Caco-2 (cell line): ENCODE measurements around the gene PTGR1. TPM values are rescaled to one million over a fixed set of nuclear protein-coding genes. Genes with fewer than 3 reads are reported as not detected.

Experiments used
- BruUV-seq: library from RNA; stranded (reverse); fragments of 400-500 nt; replicated peaks from 2 replicates; lab custom pipeline; 2021; lab: Mats Ljungman, UMichigan
- CTCF ChIA-PET: fragments of 300-600 bp; sonication (Branson Sonifier 250); formaldehyde crosslinking; loops from one replicate; lab custom pipeline; 2022; ENCODE audit warnings: antibody characterized with exemption; lab: Charles Lee
- POLR2A ChIA-PET: fragments of 300-600 bp; sonication (Branson Sonifier 250); formaldehyde crosslinking; loops from one replicate; lab custom pipeline; 2022; ENCODE audit warnings: antibody characterized with exemption; lab: Charles Lee
- DNase-seq, 2 experiments: peaks; one replicate each; pipeline versions ENCODE4 v3.0.0 to v3.0.0-alpha.2; 2020 to 2022
- H3K27me3 ChIP-seq: replicated peaks from 2 replicates; pipeline ENCODE4 v1.6.0; 2011; ENCODE audit warnings: low read length; ENCODE audit not compliant: control insufficient read depth, insufficient read depth
- H3K36me3 ChIP-seq: 2 replicates; pipeline ENCODE4 v1.5.1; 2011; ENCODE audit warnings: low read length; ENCODE audit not compliant: control insufficient read depth, insufficient read depth
- H3K4me1 ChIP-seq: fragments of 250-450 bp; sonication (Bioruptor Pico); 2 replicates; pipeline ENCODE4 v1.5.1; 2020; ENCODE audit warnings: mild to moderate bottlenecking
- H3K4me3 ChIP-seq: 2 replicates; pipeline ENCODE4 v1.5.1; 2011; ENCODE audit warnings: low read depth, mild to moderate bottlenecking, control low read depth, low read length
- H3K9me3 ChIP-seq: fragments of 250-450 bp; sonication (Bioruptor Pico); 2 replicates; pipeline ENCODE4 v1.5.1; 2020; ENCODE audit warnings: mild to moderate bottlenecking, moderate library complexity
- H3K27ac Mint-ChIP-seq: one replicate; pipeline ENCODE4 v1.8.0; 2022; ENCODE audit warnings: mixed read lengths; ENCODE audit not compliant: unreplicated experiment
- H3K27me3 Mint-ChIP-seq: one replicate; pipeline ENCODE4 v1.8.0; 2022; ENCODE audit warnings: mixed read lengths; ENCODE audit not compliant: insufficient read depth, unreplicated experiment
- H3K36me3 Mint-ChIP-seq: one replicate; pipeline ENCODE4 v1.8.0; 2022; ENCODE audit warnings: mild to moderate bottlenecking, mixed read lengths; ENCODE audit not compliant: insufficient read depth, unreplicated experiment
- H3K4me1 Mint-ChIP-seq: one replicate; pipeline ENCODE4 v1.8.0; 2022; ENCODE audit warnings: low read depth, mixed read lengths; ENCODE audit not compliant: unreplicated experiment
- H3K4me3 Mint-ChIP-seq: one replicate; pipeline ENCODE4 v1.8.0; 2022; ENCODE audit warnings: mild to moderate bottlenecking, moderate library complexity, mixed read lengths; ENCODE audit not compliant: unreplicated experiment
- H3K9me3 Mint-ChIP-seq: one replicate; pipeline ENCODE4 v1.8.0; 2022; ENCODE audit warnings: mixed read lengths; ENCODE audit not compliant: unreplicated experiment
- CTCF ChIP-seq, 2 experiments: fragments of 200-600 bp in 1 of 2; IDR thresholded peaks; 1 replicate in 1 of 2; 2 replicates in 1 of 2; pipeline versions ENCODE4 v1.5.1 to v1.8.0; 2011 to 2022; ENCODE audit warnings: antibody characterized with exemption in 1 of 2, control low read depth in 1 of 2, inconsistent platforms in 1 of 2, low read depth in 1 of 2, low read length in 1 of 2, mild to moderate bottlenecking in 1 of 2, moderate library complexity in 1 of 2; ENCODE audit not compliant: insufficient read depth in 1 of 2, severe bottlenecking in 1 of 2, unreplicated experiment in 1 of 2
- intact Hi-C: fragments of 100-400 bp; cut with micrococcal nuclease; formaldehyde crosslinking; loops from one replicate; pipeline ENCODE4 v1.10.0; 2022; ENCODE audit not compliant: unreplicated experiment
- total RNA-seq: library from RNA; stranded (reverse); gene quantifications from 2 replicates; pipeline ENCODE4 v1.2.3, GENCODE V29; 2022

Gene PTGR1
- total RNA-seq, 1 experiment from 2014 or later: 55.3 TPM

GRCh38 chr9:111632695-111633388 is 33.4 kb upstream of the PTGR1 start:
- intact Hi-C loops: no loop called here
- Histone ChIP-seq H3K4me1 (peaks cover 34% of the 10 kb centered on the region), H3K4me3 (peak overlapping the region; percentile 7; the same call in 1 of the 2 replicates), H3K9me3 (no peaks in the 10 kb centered on the region), H3K36me3 (no peaks in the 10 kb centered on the region), H3K27me3 (no peaks in the 10 kb centered on the region)
- no TSS peak for BruUV-seq
- Mint-ChIP-seq H3K9me3 (no peaks in the 10 kb centered on the region), H3K36me3 (peaks cover 28% of the 10 kb centered on the region), H3K27me3 (no peaks in the 10 kb centered on the region), H3K4me1 (peaks cover 33% of the 10 kb centered on the region), H3K4me3 (peak overlapping the region; percentile 98), H3K27ac (no peak overlapping the region)
- DNase-seq: no peak
- POLR2A ChIA-PET: no interaction called here
- CTCF ChIA-PET: interaction anchor here (0.6 kb wide), 1 partner anchor 60 kb away, joined by 3 read pairs; no protein-coding TSS in a partner anchor
- no peak for TF ChIP-seq CTCF (IDR thresholded peaks at IDR 0.05; ENCODE audit: insufficient read depth in 1 of 2, low read depth in 1 of 2, low read length in 1 of 2, severe bottlenecking in 1 of 2, unreplicated experiment in 1 of 2)

- Mint-ChIP-seq H3K9me3 (no peaks in the 10 kb centered on the region), H3K27me3 (no peaks in the 10 kb centered on the region), H3K36me3 (peaks cover 28% of the 10 kb centered on the region), H3K4me3 (peak overlapping the region; percentile 98), H3K4me1 (peaks cover 37% of the 10 kb centered on the region), H3K27ac (peak overlapping the region; percentile 35)
- TF ChIP-seq CTCF (IDR thresholded peaks at IDR 0.05; ENCODE audit: insufficient read depth in 1 of 2, low read depth in 1 of 2, low read length in 1 of 2, severe bottlenecking in 1 of 2, unreplicated experiment in 1 of 2): no peak
- Histone ChIP-seq H3K27me3 (no peaks in the 10 kb centered on the region), H3K36me3 (no peaks in the 10 kb centered on the region), H3K4me3 (peak overlapping the region; percentile 88), H3K4me1 (peaks cover 28% of the 10 kb centered on the region), H3K9me3 (no peaks in the 10 kb centered on the region)
- BruUV-seq: TSS peak; percentile 42
- ChIA-PET POLR2A (interaction anchor here (1.3 to 1.4 kb wide), 2 partner anchors 29 to 33 kb away, joined by 6 to 9 read pairs; partner anchors contain the start of genes GNG10 and PTGR1), CTCF (interaction anchor here (0.6 kb wide), 1 partner anchor 61 kb away, joined by 3 read pairs; no protein-coding TSS in a partner anchor)
- DNase-seq: no peak
- intact Hi-C loops: no loop called here
Observed at GRCh38 chr9:111632060-111632459, 32.6 kb upstream of the PTGR1 start.

- H3K4me1 ChIP-seq: peaks cover 28% of the 10 kb centered on the region
- no TSS peak for BruUV-seq
- no peaks in the 10 kb centered on the region for H3K27me3 ChIP-seq
- ChIA-PET POLR2A (interaction anchor here (1.0 to 1.4 kb wide), 5 partner anchors 11 to 35 kb away, joined by 3 to 9 read pairs (median 6); partner anchors contain the start of genes GNG10 and PTGR1), CTCF (interaction anchor here (0.5 to 1.0 kb wide), 4 partner anchors 10 to 55 kb away, joined by 3 to 6 read pairs (median 4); no protein-coding TSS in a partner anchor)
- Mint-ChIP-seq H3K27me3 (no peaks in the 10 kb centered on the region), H3K9me3 (no peaks in the 10 kb centered on the region), H3K27ac (peak within 1 kb of the TSS; percentile 85), H3K4me1 (peaks cover 37% of the 10 kb centered on the region), H3K4me3 (peak within 1 kb of the TSS; percentile 98), H3K36me3 (peaks cover 28% of the 10 kb centered on the region)
- H3K4me3 ChIP-seq: peak within 1 kb of the TSS; percentile 88
- no peaks in the 10 kb centered on the region for H3K9me3 ChIP-seq
- peak; percentile 98 to 99 for DNase-seq
- H3K36me3 ChIP-seq: no peaks in the 10 kb centered on the region
- no peak for TF ChIP-seq CTCF (IDR thresholded peaks at IDR 0.05; ENCODE audit: insufficient read depth in 1 of 2, low read depth in 1 of 2, low read length in 1 of 2, severe bottlenecking in 1 of 2, unreplicated experiment in 1 of 2)
- intact Hi-C loops: loop anchor here (1.0 kb wide), 2 partner anchors 32 to 60 kb away; no protein-coding TSS in a partner anchor
Observed at GRCh38 chr9:111631214-111631971, 31.9 kb upstream of the PTGR1 start, which contains the start of gene DNAJC25. TSS of gene DNAJC25 (plus strand) at chr9:111631334. CDS start at chr9:111631408, 74 bp downstream.
